Lung (tissue), 12 donors: ENCODE data around the gene SPIRE2. TPM values are rescaled to one million over a fixed set of nuclear protein-coding genes. Genes with fewer than 3 reads are reported as not detected.

Experiments used
- ATAC-seq: fragments of 200-7000 bp; cut with Tn5 transposase; one replicate; pipeline ENCODE4 v1.9.1; 2020; ENCODE audit warnings: moderate number of reproducible peaks; ENCODE audit not compliant: insufficient read depth, low FRiP score
- DNase-seq, 3 donors: peaks; one replicate each; pipeline ENCODE4 v3.0.0-alpha.2; 2013 to 2017
- H3K27ac ChIP-seq, 2 donors: one replicate each; pipeline ENCODE4 v1.5.1; 2013; ENCODE audit warnings: mild to moderate bottlenecking in 2 of 2, moderate library complexity in 2 of 2, control low read depth in 1 of 2, inconsistent platforms in 1 of 2, low read depth in 1 of 2, low read length in 1 of 2
- H3K27me3 ChIP-seq, 3 donors: one replicate each; pipeline ENCODE4 v1.5.1; 2013; ENCODE audit warnings: low read length in 2 of 3; ENCODE audit not compliant: control insufficient read depth in 3 of 3, insufficient read depth in 3 of 3
- H3K36me3 ChIP-seq, 4 donors: one replicate each; pipeline ENCODE4 v1.5.1; 2013; ENCODE audit warnings: low read length in 4 of 4, mild to moderate bottlenecking in 1 of 4, moderate library complexity in 1 of 4; ENCODE audit not compliant: control insufficient read depth in 4 of 4, insufficient read depth in 4 of 4
- H3K4me1 ChIP-seq, 5 donors: one replicate each; pipeline ENCODE4 v1.5.1; 2013; ENCODE audit warnings: low read length in 5 of 5, mild to moderate bottlenecking in 2 of 5, moderate library complexity in 1 of 5; ENCODE audit not compliant: control insufficient read depth in 5 of 5, insufficient read depth in 5 of 5
- H3K4me3 ChIP-seq: one replicate; pipeline ENCODE4 v1.5.1; 2013; ENCODE audit warnings: mild to moderate bottlenecking, control low read depth, moderate library complexity
- H3K9ac ChIP-seq, 2 donors: one replicate each; pipeline ENCODE4 v1.5.1; 2013; ENCODE audit warnings: low read length in 2 of 2, control low read depth in 1 of 2; ENCODE audit not compliant: insufficient read depth in 1 of 2
- H3K9me3 ChIP-seq, 4 donors: one replicate each; pipeline ENCODE4 v1.5.1; 2013; ENCODE audit warnings: low read length in 3 of 4, mild to moderate bottlenecking in 1 of 4, moderate library complexity in 1 of 4; ENCODE audit not compliant: control insufficient read depth in 4 of 4, insufficient read depth in 3 of 4
- CTCF ChIP-seq: IDR thresholded peaks from 2 replicates; pipeline ENCODE4 v1.5.1; 2012; ENCODE audit warnings: mild to moderate bottlenecking; ENCODE audit errors: control extremely low read depth, extremely low read depth
- WGBS, 2 donors: extraction: QIAGEN DNeasy Blood & Tissue Kit; methylation state at CpG; one replicate each; pipeline ENCODE4 v1.1.7; 2013; 5-methylcytosine and 5-hydroxymethylcytosine counted together
- polyA plus RNA-seq, 2 donors: library from polyadenylated mRNA; stranded (reverse); fragments of 200-250 nt; gene quantifications; one replicate each; pipeline ENCODE4 v1.2.1, GENCODE V29; 2013
- total RNA-seq, 2 donors: library from RNA; depleted of rRNA in 1 of 2; stranded (reverse); fragments of >200 nt in 1 of 2; gene quantifications; one replicate each; pipeline ENCODE4 v1.2.1, GENCODE V29; 2014 to 2021
- donor health status: control.
- donor health status: control.
- donor health status: Bipolar disorder and iron deficiency.
- donor health status: healthy.
- donor health status: DM: yes; HTN: yes; CAD: no.

The SPIRE2 gene
- total and polyA plus RNA-seq, 4 donors: 3.3 to 12.0 (median 8.0) TPM

- no peak for DNase-seq
- WGBS, 2 donors: 96 to 97% methylated on average over 36 of the region's 36 CpGs
- H3K36me3 ChIP-seq: peaks cover 3 to 69% (median 28%) of the 10 kb centered on the region in 4 donors
Measured at GRCh38 chr16:89898201-89898967, 70.1 kb downstream of the SPIRE2 start.

DNA sequence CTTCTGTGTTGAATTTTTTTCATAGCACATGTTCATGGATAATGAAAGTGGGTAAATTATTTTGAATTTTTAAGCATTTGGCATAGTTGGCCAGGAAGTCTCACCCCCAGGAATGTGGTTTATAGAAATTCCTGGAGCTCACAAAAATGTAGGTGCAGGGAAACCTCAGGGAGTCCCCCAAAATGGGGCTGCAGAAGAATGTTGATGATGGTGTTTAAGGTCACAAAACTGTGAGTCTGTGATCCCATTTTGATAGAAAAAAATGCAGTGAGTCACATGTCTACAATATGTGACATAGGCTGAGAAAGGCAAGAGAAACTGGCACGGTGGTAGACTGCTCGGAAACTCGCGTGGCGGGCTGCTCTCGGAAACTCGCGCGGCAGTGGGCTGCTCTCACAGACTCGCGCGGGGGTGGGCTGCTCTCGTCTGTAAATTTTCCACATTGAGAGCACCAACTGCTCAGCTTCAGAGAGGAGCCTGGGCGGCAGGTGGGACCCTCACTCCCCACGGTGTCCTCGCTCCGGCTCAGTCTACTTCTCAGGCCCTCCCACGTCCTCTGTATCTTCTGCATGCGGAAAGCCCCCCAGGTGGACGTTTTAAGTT lies 71.7 kb downstream of the SPIRE2 start:
- DNase-seq: no peak
- H3K9ac ChIP-seq: no peak overlapping the region

More at GRCh38 chr16:89898201-89898967, 70.1 kb downstream of the SPIRE2 start:
- Histone ChIP-seq H3K9ac (no peak overlapping the region), H3K27ac (no peak overlapping the region), H3K27me3 (no peaks in the 10 kb centered on the region), H3K4me1 (no peaks in the 10 kb centered on the region), H3K4me3 (no peak overlapping the region), H3K9me3 (no peaks in the 10 kb centered on the region)
- ATAC-seq: no peak
- TF ChIP-seq CTCF: no peak

GRCh38 chr16:89900885-89901284 lies 72.6 kb downstream of the SPIRE2 start:
- no peaks in the 10 kb centered on the region for H3K4me1 ChIP-seq
- no peak overlapping the region for H3K9ac ChIP-seq
- whole genome bisulfite sequencing, 2 donors: 97 to 98% methylated on average over 17 of the region's 17 CpGs
- no peaks in the 10 kb centered on the region for H3K27me3 ChIP-seq
- no peaks in the 10 kb centered on the region for H3K9me3 ChIP-seq
- ATAC-seq (no peak), DNase-seq (no peak)
- TF ChIP-seq CTCF: no peak
- peaks cover 10 to 72% (median 27%) of the 10 kb centered on the region in 4 donors for H3K36me3 ChIP-seq
- no peak overlapping the region for H3K27ac ChIP-seq
- H3K4me3 ChIP-seq: no peak overlapping the region

More for the DNA sequence above, 71.7 kb downstream of the SPIRE2 start:
- ATAC-seq: no peak
- H3K4me1 ChIP-seq: no peaks in the 10 kb centered on the region
- H3K27ac ChIP-seq: no peak overlapping the region
- no peak overlapping the region for H3K4me3 ChIP-seq
- H3K27me3 ChIP-seq: no peaks in the 10 kb centered on the region
- H3K9me3 ChIP-seq: no peaks in the 10 kb centered on the region
- no peak for TF ChIP-seq CTCF
- peaks cover 10 to 69% (median 25%) of the 10 kb centered on the region in 4 donors for H3K36me3 ChIP-seq
- 95 to 96% methylated on average over 20 of the region's 20 CpGs for WGBS, 2 donors
